H1 (cell line): ENCODE data around the gene OR6N1. TPM values are rescaled to one million over a fixed set of nuclear protein-coding genes. Genes with fewer than 3 reads are reported as not detected.

Source experiments
- CTCF ChIA-PET: fragments of 300-600 bp; sonication (Branson Sonifier 250); formaldehyde crosslinking; loops from one replicate; lab custom pipeline; 2021; ENCODE audit not compliant: partially characterized antibody; lab: Charles Lee
- POLR2A ChIA-PET: fragments of 300-600 bp; sonication (Branson Sonifier 250); formaldehyde crosslinking; loops from one replicate; lab custom pipeline; 2021; ENCODE audit warnings: inconsistent platforms; ENCODE audit not compliant: partially characterized antibody; lab: Charles Lee
- DNase-seq, 2 experiments: peaks; one replicate each; pipeline versions ENCODE4 v3.0.0 to v3.0.0-alpha.2; 2010 to 2022; ENCODE audit warnings: low spot score in 2 of 2, low read depth in 1 of 2, mixed read lengths in 1 of 2
- FAIRE-seq: peaks from 2 replicates; lab custom pipeline; 2011; peaks lifted over from hg19 to GRCh38; lab: Jason Lieb, UNC
- H2AFZ ChIP-seq: 2 replicates; pipeline ENCODE4 v1.8.1; 2012; ENCODE audit warnings: low read length, inconsistent platforms
- H2AK5ac ChIP-seq: 2 replicates; pipeline ENCODE4 v1.6.1; 2013; ENCODE audit warnings: low read depth, low read length
- H2BK120ac ChIP-seq: replicated peaks from 2 replicates; pipeline ENCODE3; 2013; ENCODE audit warnings: low read depth, low read length, inconsistent platforms
- H2BK12ac ChIP-seq: 2 replicates; pipeline ENCODE4 v1.6.1; 2013; ENCODE audit warnings: low read depth, low read length
- H2BK15ac ChIP-seq: 2 replicates; pipeline ENCODE4 v1.6.1; 2013; ENCODE audit warnings: low read length
- H2BK20ac ChIP-seq: 2 replicates; pipeline ENCODE4 v1.6.1; 2013; ENCODE audit warnings: low read length
- H2BK5ac ChIP-seq: 2 replicates; pipeline ENCODE4 v1.6.1; 2013; ENCODE audit warnings: low read depth, low read length
- H3K14ac ChIP-seq: 2 replicates; pipeline ENCODE4 v1.6.1; 2013; ENCODE audit warnings: inconsistent platforms; ENCODE audit not compliant: insufficient read length
- H3K18ac ChIP-seq: 2 replicates; pipeline ENCODE4 v1.6.1; 2013; ENCODE audit warnings: low read length; ENCODE audit errors: extremely low read depth
- H3K23ac ChIP-seq: 2 replicates; pipeline ENCODE4 v1.6.1; 2013; ENCODE audit warnings: inconsistent platforms; ENCODE audit not compliant: insufficient read length
- H3K23me2 ChIP-seq: 2 replicates; pipeline ENCODE4 v1.6.1; 2013; ENCODE audit warnings: low read depth, low read length
- H3K27ac ChIP-seq: 2 replicates; pipeline ENCODE4 v1.6.1; 2011; ENCODE audit warnings: low read depth, low read length, inconsistent platforms
- H3K27me3 ChIP-seq, 4 experiments: replicated peaks in 1 of 4; 1 replicate in 1 of 4; 2 replicates in 3 of 4; pipeline versions ENCODE4 v1.6.1 to v1.8.1; 2011 to 2013; ENCODE audit warnings: low read length in 3 of 4, mild to moderate bottlenecking in 3 of 4, inconsistent platforms in 2 of 4, mixed read lengths in 2 of 4, moderate library complexity in 1 of 4; ENCODE audit not compliant: control insufficient read depth in 3 of 4, insufficient read depth in 3 of 4; ENCODE audit errors: extremely low read depth in 1 of 4
- H3K36me3 ChIP-seq, 4 experiments: 2 replicates each; pipeline versions ENCODE4 v1.6.1 to v1.8.1; 2011 to 2013; ENCODE audit warnings: mild to moderate bottlenecking in 4 of 4, low read length in 3 of 4, moderate library complexity in 2 of 4, control low read depth in 1 of 4, inconsistent platforms in 1 of 4; ENCODE audit not compliant: insufficient read depth in 4 of 4, control insufficient read depth in 2 of 4
- H3K4ac ChIP-seq: replicated peaks from 2 replicates; pipeline ENCODE3; 2013; ENCODE audit warnings: low read length, low read depth, mixed read lengths, inconsistent platforms; ENCODE audit not compliant: insufficient read length
- H3K4me1 ChIP-seq, 4 experiments: replicated peaks in 1 of 4; 1 replicate in 1 of 4; 2 replicates in 3 of 4; pipeline versions ENCODE4 v1.6.1 to v1.8.1; 2011 to 2013; ENCODE audit warnings: low read length in 3 of 4, inconsistent platforms in 2 of 4, mixed read lengths in 1 of 4; ENCODE audit not compliant: insufficient read depth in 4 of 4, control insufficient read depth in 3 of 4
- H3K4me2 ChIP-seq, 2 experiments: 2 replicates each; pipeline versions ENCODE4 v1.6.1 to v1.8.1; 2011 to 2013; ENCODE audit warnings: low read depth in 2 of 2, low read length in 2 of 2, control low read depth in 1 of 2, inconsistent platforms in 1 of 2, mild to moderate bottlenecking in 1 of 2; ENCODE audit not compliant: insufficient read depth in 1 of 2
- H3K4me3 ChIP-seq, 4 experiments: fragments of 200-600, 300-600 bp in 1 of 4; sonication (generic), shearing (Covaris generic), sonication (Bioruptor Twin) in 1 of 4; 2 replicates each; pipeline versions ENCODE4 v1.5.1 to v1.8.1; 2011 to 2016; ENCODE audit warnings: low read length in 4 of 4, low read depth in 3 of 4, control low read depth in 2 of 4, inconsistent platforms in 2 of 4, mild to moderate bottlenecking in 2 of 4, mixed read lengths in 1 of 4, moderate library complexity in 1 of 4; ENCODE audit not compliant: insufficient read depth in 2 of 4; ENCODE audit errors: extremely low read depth in 1 of 4
- H3K56ac ChIP-seq: replicated peaks from 2 replicates; pipeline ENCODE3; 2013; ENCODE audit warnings: low read depth, mild to moderate bottlenecking, mixed read lengths, low read length, inconsistent platforms; ENCODE audit not compliant: insufficient read length
- H3K79me1 ChIP-seq: 2 replicates; pipeline ENCODE4 v1.6.1; 2013; ENCODE audit warnings: low read depth, low read length, control low read depth
- H3K79me2 ChIP-seq, 2 experiments: 2 replicates each; pipeline versions ENCODE4 v1.6.1 to v1.8.1; 2012 to 2013; ENCODE audit warnings: low read length in 2 of 2, mild to moderate bottlenecking in 2 of 2, inconsistent platforms in 1 of 2; ENCODE audit not compliant: insufficient read depth in 2 of 2, control insufficient read depth in 1 of 2
- H3K9ac ChIP-seq, 4 experiments: replicated peaks in 1 of 4; 1 replicate in 1 of 4; 2 replicates in 3 of 4; pipeline versions ENCODE4 v1.6.1 to v1.8.1; 2011 to 2013; ENCODE audit warnings: low read depth in 3 of 4, low read length in 3 of 4, control low read depth in 2 of 4, mild to moderate bottlenecking in 2 of 4, moderate library complexity in 2 of 4, inconsistent platforms in 1 of 4; ENCODE audit errors: extremely low read depth in 1 of 4
- H3K9me3 ChIP-seq, 2 experiments: 2 replicates each; pipeline versions ENCODE4 v1.6.1 to v1.8.1; 2012 to 2013; ENCODE audit warnings: mild to moderate bottlenecking in 2 of 2, moderate library complexity in 2 of 2, control low read depth in 1 of 2, inconsistent platforms in 1 of 2, low read depth in 1 of 2, low read length in 1 of 2, mixed read lengths in 1 of 2; ENCODE audit not compliant: insufficient read depth in 2 of 2
- H4K20me1 ChIP-seq, 2 experiments: replicated peaks in 1 of 2; 2 replicates each; pipeline versions ENCODE3 to v1.8.1; 2011 to 2013; ENCODE audit warnings: inconsistent platforms in 2 of 2, low read length in 2 of 2, mild to moderate bottlenecking in 1 of 2; ENCODE audit not compliant: insufficient read depth in 2 of 2, control insufficient read depth in 1 of 2
- H4K5ac ChIP-seq: 2 replicates; pipeline ENCODE4 v1.6.1; 2013; ENCODE audit warnings: low read length, low read depth, mixed read lengths, inconsistent platforms; ENCODE audit not compliant: insufficient read length
- H4K8ac ChIP-seq: 2 replicates; pipeline ENCODE4 v1.8.0; 2013; ENCODE audit warnings: mild to moderate bottlenecking, moderate library complexity, low read length, inconsistent platforms; ENCODE audit not compliant: insufficient read depth; ENCODE audit errors: extremely low read depth
- H4K91ac ChIP-seq: replicated peaks from 2 replicates; pipeline ENCODE3; 2013; ENCODE audit warnings: low read length, mixed read lengths, inconsistent platforms; ENCODE audit not compliant: insufficient read length
- CHD1 ChIP-seq: IDR thresholded peaks from 2 replicates; pipeline ENCODE4 v1.6.1; 2012; ENCODE audit warnings: low read depth, low read length, improper control_type of control experiment
- EZH2 ChIP-seq: fragments of 200-600 bp; sonication (generic); IDR thresholded peaks from 2 replicates; pipeline ENCODE4 v1.7.1; 2012; ENCODE audit warnings: low read depth, mild to moderate bottlenecking, moderate library complexity, low read length, inconsistent platforms; ENCODE audit not compliant: severe bottlenecking
- RBBP5 ChIP-seq: IDR thresholded peaks from 2 replicates; pipeline ENCODE4 v1.7.1; 2012; ENCODE audit warnings: low read depth, mild to moderate bottlenecking, inconsistent platforms, low read length, moderate library complexity, borderline replicate concordance
- TBP ChIP-seq: IDR thresholded peaks from 2 replicates; pipeline ENCODE4 v1.6.1; 2011; ENCODE audit warnings: low read depth, low read length, improper control_type of control experiment
- WGBS, 2 experiments: shearing (Covaris generic) in 1 of 2; methylation state at CpG; one replicate each; pipeline versions ENCODE4 v1.1.6 to v1.1.7; 2013 to 2015; ENCODE audit warnings: low lambda C conversion rate in 2 of 2, mixed read lengths in 2 of 2, inconsistent platforms in 1 of 2, low coverage in 1 of 2, missing lambda C conversion rate in 1 of 2; ENCODE audit not compliant: insufficient replicate concordance in 2 of 2, insufficient coverage in 1 of 2, insufficient read length in 1 of 2; ENCODE audit errors: extremely low coverage in 1 of 2, missing lambda C conversion rate in 1 of 2; 5-methylcytosine and 5-hydroxymethylcytosine counted together
- polyA plus RNA-seq, 7 experiments: library from polyadenylated mRNA; depleted of rRNA in 3 of 7; stranded (reverse) in 5 of 7; unstranded in 2 of 7; fragments of >200 nt in 5 of 7; fragments of 200-250 nt in 2 of 7; gene quantifications; 1 replicate in 5 of 7; 2 replicates in 1 of 7; 4 replicates in 1 of 7; pipeline versions ENCODE4 v1.2.1 to v1.2.3, GENCODE V29; 2011 to 2013; ENCODE audit warnings: missing spikeins in 2 of 7, mixed read lengths in 2 of 7
- small RNA-seq: library from polyadenylated mRNA; stranded (forward); fragments of <200 nt; extraction: miRNeasy Mini kit (QIAGEN cat#:217004); gene quantifications from one replicate; pipeline ENCODE3, GENCODE V24; 2013; ENCODE audit not compliant: insufficient read depth
- total RNA-seq: library from RNA; stranded (reverse); fragmentation: NEBNext Ultra II Directional; extraction: Animal tissue kit (Norgen Biotek cat#: 25700); gene quantifications from 2 replicates; pipeline ENCODE4 v1.2.1, GENCODE V29; 2021

Gene OR6N1
- total and polyA plus RNA-seq, 2 of the 8 experiments (the other 6 are each of a cell fraction or from before 2014, with no cell fraction given): not detected

- Histone ChIP-seq H2BK20ac (no peak overlapping the region), H3K79me1 (no peaks in the 10 kb centered on the region), H3K4me1 (no peaks in the 10 kb centered on the region), H2BK120ac (no peak overlapping the region), H3K4me2 (no peak overlapping the region), H3K27me3 (no peaks in the 10 kb centered on the region), H2BK15ac (no peak overlapping the region), H2AK5ac (no peak overlapping the region), H3K23ac (no peak overlapping the region), H2AFZ (no peak overlapping the region), H3K56ac (no peak overlapping the region), H3K14ac (no peak overlapping the region), H4K91ac (no peak overlapping the region), H3K18ac (no peak overlapping the region), H3K27ac (no peak overlapping the region), H3K79me2 (no peaks in the 10 kb centered on the region), H2BK5ac (no peak overlapping the region), H3K9ac (no peak overlapping the region), H3K9me3 (no peaks in the 10 kb centered on the region), H2BK12ac (no peak overlapping the region), H3K36me3 (no peaks in the 10 kb centered on the region), H4K8ac (no peak overlapping the region), H3K23me2 (no peaks in the 10 kb centered on the region), H3K4ac (no peak overlapping the region), H4K20me1 (no peaks in the 10 kb centered on the region), H4K5ac (no peak overlapping the region), H3K4me3 (no peak overlapping the region)
- 76% methylated on average over 1 of the region's 1 CpG; no CpG with 5 or more reads in 1 of the 2 experiments for WGBS, 2 experiments
- CTCF ChIA-PET: no interaction called here
- DNase-seq (no peak), FAIRE-seq (no peak)
- no peak for TF ChIP-seq CHD1
- no peak for TF ChIP-seq RBBP5
- no peak for TF ChIP-seq EZH2
- no peak for TF ChIP-seq TBP
- POLR2A ChIA-PET: no interaction called here
Observed at GRCh38 chr1:158714754-158715153, 57.2 kb downstream of the OR6N1 start.

Small RNA genes lying within 50 kb of the gene (small RNA-seq; reads per million reads assigned to genes)
- gene OR2AQ1P: not detected

Other genes starting within 250 kb of the OR6N1 start
- 0.07 TPM in 1 of 2 replicates, not detected in the other for gene OR6Y1, start 217.8 kb downstream of the OR6N1 start, total RNA-seq
- not detected in 2 replicates for gene OR6Y1, start 217.8 kb downstream of the OR6N1 start, polyA plus RNA-seq (2011; rRNA removed)
- not detected in 2 replicates for gene OR6P1, start 201.6 kb downstream of the OR6N1 start, total RNA-seq
- not detected in 2 replicates for gene OR6P1, start 201.6 kb downstream of the OR6N1 start, polyA plus RNA-seq (2011; rRNA removed)
- gene OR10X1, start 192.3 kb downstream of the OR6N1 start, total RNA-seq: not detected in 2 replicates
- not detected in 2 replicates for gene OR10X1, start 192.3 kb downstream of the OR6N1 start, polyA plus RNA-seq (2011; rRNA removed)
- not detected in 2 replicates for gene OR10Z1, start 166.9 kb downstream of the OR6N1 start, total RNA-seq
- not detected in 2 replicates for gene OR10Z1, start 166.9 kb downstream of the OR6N1 start, polyA plus RNA-seq (2011; rRNA removed)
- gene SPTA1, start 85.5 kb downstream of the OR6N1 start, total RNA-seq: not detected in 2 replicates
- gene SPTA1, start 85.5 kb downstream of the OR6N1 start, polyA plus RNA-seq (2011; rRNA removed): not detected in 2 replicates
- gene OR6K2, start 71.5 kb downstream of the OR6N1 start, total RNA-seq: not detected in 2 replicates
- not detected in 2 replicates for gene OR6K2, start 71.5 kb downstream of the OR6N1 start, polyA plus RNA-seq (2011; rRNA removed)
- gene OR6K3, start 51.5 kb downstream of the OR6N1 start, total RNA-seq: not detected in 2 replicates
- not detected in 2 replicates for gene OR6K3, start 51.5 kb downstream of the OR6N1 start, polyA plus RNA-seq (2011; rRNA removed)
- not detected in 2 replicates for gene OR6K6, start 17.5 kb downstream of the OR6N1 start, total RNA-seq
- gene OR6K6, start 17.5 kb downstream of the OR6N1 start, polyA plus RNA-seq (2011; rRNA removed): not detected in 2 replicates
- not detected in 2 replicates for gene OR6N2, start 9.0 kb upstream of the OR6N1 start, total RNA-seq
- gene OR6N2, start 9.0 kb upstream of the OR6N1 start, polyA plus RNA-seq (2011; rRNA removed): not detected in 2 replicates
- gene MNDA, start 59.2 kb upstream of the OR6N1 start, total RNA-seq: not detected in 2 replicates
- not detected in 2 replicates for gene MNDA, start 59.2 kb upstream of the OR6N1 start, polyA plus RNA-seq (2011; rRNA removed)
- not detected in 2 replicates for gene PYHIN1, start 159.4 kb upstream of the OR6N1 start, total RNA-seq
- gene PYHIN1, start 159.4 kb upstream of the OR6N1 start, polyA plus RNA-seq (2011; rRNA removed): not detected in 2 replicates
- gene IFI16, start 237.7 kb upstream of the OR6N1 start, total RNA-seq: 0.63 and 1.1 TPM in 2 replicates
- 0.52 and 0.74 TPM in 2 replicates for gene IFI16, start 237.7 kb upstream of the OR6N1 start, polyA plus RNA-seq (2011; rRNA removed)